ENCODE data around the gene ZDHHC13. TPM values are rescaled to one million over a fixed set of nuclear protein-coding genes. Genes with fewer than 3 reads are reported as not detected.

ZDHHC13 gene
- total and polyA plus RNA-seq, 2 of the 8 experiments (the other 6 are each of a cell fraction or from before 2014, with no cell fraction given), result 22.4 to 24.1 TPM

DNA sequence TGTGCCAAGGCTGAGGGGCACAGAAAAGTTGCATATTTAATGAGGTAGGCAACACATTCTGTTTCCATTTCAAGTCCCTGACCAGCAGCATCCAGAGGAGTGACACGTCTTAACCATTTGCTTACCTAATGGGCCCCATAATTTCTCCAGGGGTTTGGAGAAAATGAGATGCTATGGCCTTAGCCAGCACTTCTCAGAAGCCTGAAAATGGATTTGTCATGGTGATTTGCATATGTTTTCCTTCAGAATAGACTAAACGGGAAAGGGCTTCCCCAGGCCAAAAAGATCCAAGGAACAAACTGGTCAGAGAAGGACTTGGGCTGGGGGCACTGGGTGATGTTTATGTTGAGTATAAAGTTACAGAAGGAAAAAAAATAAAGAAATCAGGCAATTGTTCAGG is 68.1 kb downstream of the ZDHHC13 start:
- Histone ChIP-seq H4K20me1 (replicated peaks in 1 of 2; ENCODE audit: control insufficient read depth in 1 of 2, insufficient read depth in 2 of 2, low read length in 2 of 2) (no peaks in the 10 kb centered on the region), H3K23ac (ENCODE audit: insufficient read length) (no peak overlapping the region), H3K27ac (ENCODE audit: low read depth, low read length) (no peak overlapping the region), H3K4ac (replicated peaks; ENCODE audit: insufficient read length, low read depth, low read length) (no peak overlapping the region), H3K27me3 (replicated peaks in 1 of 4; ENCODE audit: control insufficient read depth in 3 of 4, extremely low read depth in 1 of 4, insufficient read depth in 3 of 4, low read length in 3 of 4) (no peaks in the 10 kb centered on the region; a peak in 1 of 7 replicates), H3K56ac (replicated peaks; ENCODE audit: insufficient read length, low read depth, low read length) (no peak overlapping the region), H4K8ac (ENCODE audit: extremely low read depth, insufficient read depth, low read length) (no peak overlapping the region), H3K4me2 (ENCODE audit: insufficient read depth in 1 of 2, low read depth in 2 of 2, low read length in 2 of 2) (no peak overlapping the region), H2AFZ (ENCODE audit: low read length) (no peak overlapping the region), H2BK120ac (replicated peaks; ENCODE audit: low read depth, low read length) (no peak overlapping the region), H3K9ac (replicated peaks in 1 of 4; ENCODE audit: extremely low read depth in 1 of 4, low read depth in 3 of 4, low read length in 3 of 4) (no peak overlapping the region), H2BK5ac (ENCODE audit: low read depth, low read length) (no peak overlapping the region), H3K23me2 (ENCODE audit: low read depth, low read length) (no peaks in the 10 kb centered on the region), H3K9me3 (ENCODE audit: insufficient read depth in 2 of 2, low read depth in 1 of 2, low read length in 1 of 2) (no peaks in the 10 kb centered on the region), H3K79me1 (ENCODE audit: low read depth, low read length) (no peaks in the 10 kb centered on the region), H2BK15ac (ENCODE audit: low read length) (no peak overlapping the region), H3K18ac (ENCODE audit: extremely low read depth, low read length) (no peak overlapping the region), H3K4me3 (ENCODE audit: extremely low read depth in 1 of 4, insufficient read depth in 2 of 4, low read depth in 3 of 4, low read length in 4 of 4) (no peak overlapping the region), H4K5ac (ENCODE audit: insufficient read length, low read depth, low read length) (no peak overlapping the region), H3K36me3 (ENCODE audit: control insufficient read depth in 2 of 4, insufficient read depth in 4 of 4, low read length in 3 of 4) (no peaks in the 10 kb centered on the region), H3K79me2 (ENCODE audit: control insufficient read depth in 1 of 2, insufficient read depth in 2 of 2, low read length in 2 of 2) (no peaks in the 10 kb centered on the region), H2AK5ac (ENCODE audit: low read depth, low read length) (no peak overlapping the region), H3K14ac (ENCODE audit: insufficient read length) (no peak overlapping the region), H2BK20ac (ENCODE audit: low read length) (no peak overlapping the region), H3K4me1 (replicated peaks in 1 of 4; ENCODE audit: control insufficient read depth in 3 of 4, insufficient read depth in 4 of 4, low read length in 3 of 4) (peaks cover 0 to 1% (median 0%) of the 10 kb centered on the region in 4 experiments; a peak in 2 of 7 replicates), H4K91ac (replicated peaks; ENCODE audit: insufficient read length, low read length) (no peak overlapping the region), H2BK12ac (ENCODE audit: low read depth, low read length) (no peak overlapping the region)
- 93% methylated on average over 2 of the region's 2 CpGs; no CpG with 5 or more reads in 1 of the 2 experiments for WGBS, 2 experiments (ENCODE audit: extremely low coverage in 1 of 2, insufficient coverage in 1 of 2, insufficient read length in 1 of 2, insufficient replicate concordance in 2 of 2, low coverage in 1 of 2, low lambda C conversion rate in 2 of 2, missing lambda C conversion rate in 1 of 2)
- DNase-seq (ENCODE audit: low read depth in 1 of 2, low spot score in 2 of 2), result no peak
- TF ChIP-seq PHF8 (conservative IDR thresholded peaks at IDR 0.05; ENCODE audit: low read depth, low read length) (no peak), GABPA (IDR thresholded peaks at IDR 0.05; ENCODE audit: borderline replicate concordance, insufficient read depth, low read length) (no peak), HDAC6 (IDR thresholded peaks at IDR 0.05; ENCODE audit: low read depth, low read length) (no peak), BACH1 (IDR thresholded peaks at IDR 0.05; ENCODE audit: low read length) (no peak), SP4 (IDR thresholded peaks at IDR 0.05; ENCODE audit: low read length) (no peak), RAD21 (IDR thresholded peaks at IDR 0.05 in 1 of 2, conservative IDR thresholded peaks at IDR 0.05 in 1 of 2; ENCODE audit: low read depth in 2 of 2, low read length in 2 of 2) (no peak), POLR2A (IDR thresholded peaks at IDR 0.05; ENCODE audit: control extremely low read depth in 1 of 2, low read depth in 2 of 2, low read length in 2 of 2) (no peak), BRCA1 (IDR thresholded peaks at IDR 0.05; ENCODE audit: low read depth, low read length) (no peak), POU5F1 (IDR thresholded peaks at IDR 0.05; ENCODE audit: low read depth, low read length) (no peak), TBP (IDR thresholded peaks at IDR 0.05; ENCODE audit: low read depth, low read length) (no peak)
- TF ChIP-seq, protein P1, sequence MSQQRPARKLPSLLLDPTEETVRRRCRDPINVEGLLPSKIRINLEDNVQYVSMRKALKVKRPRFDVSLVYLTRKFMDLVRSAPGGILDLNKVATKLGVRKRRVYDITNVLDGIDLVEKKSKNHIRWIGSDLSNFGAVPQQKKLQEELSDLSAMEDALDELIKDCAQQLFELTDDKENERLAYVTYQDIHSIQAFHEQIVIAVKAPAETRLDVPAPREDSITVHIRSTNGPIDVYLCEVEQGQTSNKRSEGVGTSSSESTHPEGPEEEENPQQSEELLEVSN (IDR thresholded peaks at IDR 0.05), result no peak
- TF ChIP-seq, protein P2, sequence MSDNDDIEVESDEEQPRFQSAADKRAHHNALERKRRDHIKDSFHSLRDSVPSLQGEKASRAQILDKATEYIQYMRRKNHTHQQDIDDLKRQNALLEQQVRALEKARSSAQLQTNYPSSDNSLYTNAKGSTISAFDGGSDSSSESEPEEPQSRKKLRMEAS (IDR thresholded peaks at IDR 0.05), result no peak
- FAIRE-seq, result no peak
- ChIA-PET POLR2A (ENCODE audit: partially characterized antibody) (no interaction called here), CTCF (ENCODE audit: partially characterized antibody) (no interaction called here)
